GM21576 (cell line): Measurements from ENCODE around the gene SH2D2A.
A peak's percentile ranks its signal among the peaks of the same experiment; 100 is the strongest.

Source experiments
- ATAC-seq: cut with Tn5 transposase; IDR thresholded peaks from one replicate; pipeline ENCODE4 v1.9.1; 2021; ENCODE audit warnings: mild to moderate bottlenecking, moderate library complexity; ENCODE audit not compliant: unreplicated experiment

The SH2D2A gene

GRCh38 chr1:156805766-156806511 is 10.7 kb downstream of the SH2D2A start:
- no peak for ATAC-seq

DNA sequence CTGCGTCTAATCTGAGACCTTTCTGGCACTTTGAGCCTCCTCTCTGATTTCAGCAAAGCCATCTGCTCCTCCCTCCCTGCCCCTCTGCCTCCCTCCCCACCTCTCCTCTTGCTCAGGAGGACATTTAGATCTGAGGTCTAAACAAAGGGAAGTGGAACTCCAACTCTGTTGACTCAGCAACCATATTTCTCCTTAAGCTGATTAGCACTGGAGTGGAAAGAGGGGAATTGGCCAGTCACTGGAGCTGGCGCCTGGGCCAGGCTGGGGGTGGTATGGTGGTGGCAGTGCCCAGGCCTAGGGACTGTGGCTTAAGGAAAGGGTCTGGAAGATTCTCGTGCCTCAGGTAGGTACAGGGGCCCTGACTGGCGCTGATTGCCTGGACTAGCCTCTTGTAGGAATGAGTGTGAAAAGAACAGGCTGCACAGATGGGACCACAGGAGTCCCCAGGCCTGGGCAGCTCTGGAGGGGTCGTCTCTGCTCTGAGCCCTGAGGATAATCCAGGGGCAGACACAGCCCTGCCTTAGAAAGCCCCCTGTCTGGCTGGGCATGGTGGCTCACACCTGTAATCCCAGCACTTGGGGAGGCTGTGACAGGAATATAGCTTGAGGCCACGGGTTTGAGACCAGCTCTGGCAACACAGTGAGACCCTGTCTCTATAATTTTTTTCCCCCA is 11.9 kb downstream of the SH2D2A start:
- no peak for ATAC-seq

- no peak for ATAC-seq
Observed at GRCh38 chr1:156804026-156804425, 12.6 kb downstream of the SH2D2A start.

GRCh38 chr1:156803086-156803851 is 13.4 kb downstream of the SH2D2A start:
- ATAC-seq: no peak

GRCh38 chr1:156802421-156802935 is 14.2 kb downstream of the SH2D2A start:
- ATAC-seq: no peak

DNA sequence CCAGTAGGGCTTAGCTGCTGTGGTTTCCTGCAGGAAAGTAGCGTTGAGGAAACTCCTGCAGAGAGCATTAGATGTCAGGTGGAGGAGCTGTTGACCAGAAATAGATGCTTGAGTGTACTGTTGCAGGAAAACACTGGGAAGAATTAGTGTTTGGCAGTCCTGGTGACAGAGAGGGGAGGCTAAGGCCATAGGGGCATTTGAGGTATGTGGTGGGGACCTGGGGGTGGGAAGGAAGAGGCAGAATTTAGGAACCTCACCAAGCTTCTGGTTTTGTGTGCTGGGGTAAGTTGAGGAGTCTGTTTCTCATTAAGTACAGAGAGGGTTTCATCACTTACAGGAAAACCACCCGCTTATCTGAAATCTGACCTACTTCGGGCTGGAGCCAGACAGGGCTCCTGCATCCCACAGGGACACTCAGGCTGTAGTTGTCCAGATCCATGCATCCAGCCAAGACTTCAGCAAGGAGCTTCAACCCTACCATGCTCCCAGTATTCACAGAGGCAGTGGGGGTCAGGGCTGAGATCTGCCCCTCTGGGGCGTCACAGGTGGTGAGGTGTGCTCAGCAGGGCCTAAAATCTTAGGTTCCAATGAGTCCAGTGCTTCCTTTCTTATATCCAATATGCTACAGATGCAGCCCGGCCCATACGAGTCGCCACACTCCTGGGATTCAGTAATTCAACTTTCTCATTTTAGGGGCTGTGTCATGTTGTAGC is 15.1 kb downstream of the SH2D2A start:
- no peak for ATAC-seq

- peak; percentile 55 for ATAC-seq
Observed at GRCh38 chr1:156797212-156797871, 19.3 kb downstream of the SH2D2A start.

- no peak for ATAC-seq
Observed at GRCh38 chr1:156796340-156797097, 20.1 kb downstream of the SH2D2A start.

GRCh38 chr1:156795787-156796186 is 20.9 kb downstream of the SH2D2A start:
- ATAC-seq: no peak

DNA sequence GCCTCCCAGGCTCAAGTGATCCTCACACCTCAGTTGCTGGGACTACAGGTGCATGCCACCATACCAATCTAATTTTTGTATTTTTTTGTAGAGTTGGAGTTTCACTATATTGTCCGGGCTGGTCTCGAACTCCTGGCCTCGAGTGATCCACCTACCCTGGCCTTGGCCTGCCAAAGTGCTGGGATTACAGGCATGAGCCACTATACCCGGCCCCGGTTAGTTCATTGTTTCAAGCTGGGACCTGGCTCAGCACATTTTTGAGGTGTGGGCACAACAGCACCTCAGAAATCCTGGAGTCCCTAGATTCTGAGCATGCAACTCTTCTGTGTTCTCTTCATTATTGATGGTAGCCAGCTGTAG is 21.3 kb downstream of the SH2D2A start:
- ATAC-seq: no peak

DNA sequence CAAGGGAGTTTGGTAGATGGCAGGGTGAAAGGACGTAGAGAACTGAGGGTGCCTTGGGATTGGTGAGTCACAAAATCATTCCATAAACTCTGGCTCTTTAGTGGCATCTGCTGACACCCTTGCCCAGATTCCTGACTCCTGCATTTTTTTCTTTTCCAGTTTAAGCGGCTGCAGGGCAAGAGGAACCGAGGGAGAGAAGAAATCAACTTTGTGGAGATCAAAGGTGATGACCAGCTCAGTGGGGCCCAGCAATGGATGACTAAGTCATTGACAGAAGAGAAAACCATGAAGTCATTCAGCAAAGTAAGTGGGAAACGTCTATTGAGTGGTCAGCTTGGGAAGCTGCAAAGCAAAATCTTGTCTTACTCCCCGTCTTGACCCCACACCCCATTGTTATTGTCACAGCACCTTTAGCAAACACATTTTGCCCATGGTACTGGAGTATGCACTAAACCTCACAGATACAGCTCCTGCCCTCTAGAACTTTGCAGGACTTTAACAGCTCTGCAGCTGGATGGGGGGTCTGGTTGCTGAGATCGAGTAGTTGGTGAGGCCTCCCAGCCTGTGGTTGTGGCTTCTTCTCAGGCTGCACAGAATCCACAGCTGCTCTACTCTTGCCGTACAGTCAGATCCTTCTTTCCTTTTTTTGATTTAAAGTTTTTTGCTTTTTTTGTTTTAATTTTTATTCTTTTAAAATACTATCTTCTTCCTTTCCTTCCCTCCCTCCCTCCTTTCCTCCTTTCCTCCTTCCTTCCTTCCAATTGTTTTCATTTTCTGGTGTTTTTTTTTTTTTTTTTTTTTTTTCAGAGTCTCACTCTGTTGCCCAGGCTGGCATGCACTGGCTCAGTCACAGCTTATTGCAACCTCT is 21.9 kb downstream of the SH2D2A start:
- no peak for ATAC-seq

- ATAC-seq: no peak
Observed at GRCh38 chr1:156789621-156790318, 26.9 kb downstream of the SH2D2A start.

GRCh38 chr1:156788136-156788535 is 28.5 kb downstream of the SH2D2A start:
- no peak for ATAC-seq

GRCh38 chr1:156786640-156787039 is 30.0 kb downstream of the SH2D2A start:
- no peak for ATAC-seq

DNA sequence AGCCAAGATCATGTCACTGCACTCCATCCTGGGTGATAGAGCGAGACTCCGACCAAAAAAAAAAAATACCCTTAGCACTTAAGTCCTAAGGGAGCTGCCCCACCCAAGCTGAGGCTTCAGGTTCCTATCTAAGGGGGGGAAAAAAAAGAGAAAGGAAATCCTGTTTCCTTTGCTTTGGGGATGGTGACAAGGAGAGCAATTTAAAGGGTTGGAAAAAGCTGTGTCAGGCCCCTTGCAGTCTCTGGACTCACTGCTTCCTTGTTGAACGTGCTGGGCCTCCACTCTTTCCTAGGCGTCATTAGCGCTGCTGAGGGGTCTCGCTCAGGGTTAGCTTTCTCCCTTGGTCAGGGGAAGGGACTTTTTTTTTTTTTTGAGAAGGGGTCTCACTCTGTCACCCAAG is 31.2 kb downstream of the SH2D2A start:
- ATAC-seq: no peak

GRCh38 chr1:156781585-156782186 is 35.0 kb downstream of the SH2D2A start:
- ATAC-seq: no peak

GRCh38 chr1:156777573-156777972 is 39.1 kb downstream of the SH2D2A start:
- no peak for ATAC-seq

DNA sequence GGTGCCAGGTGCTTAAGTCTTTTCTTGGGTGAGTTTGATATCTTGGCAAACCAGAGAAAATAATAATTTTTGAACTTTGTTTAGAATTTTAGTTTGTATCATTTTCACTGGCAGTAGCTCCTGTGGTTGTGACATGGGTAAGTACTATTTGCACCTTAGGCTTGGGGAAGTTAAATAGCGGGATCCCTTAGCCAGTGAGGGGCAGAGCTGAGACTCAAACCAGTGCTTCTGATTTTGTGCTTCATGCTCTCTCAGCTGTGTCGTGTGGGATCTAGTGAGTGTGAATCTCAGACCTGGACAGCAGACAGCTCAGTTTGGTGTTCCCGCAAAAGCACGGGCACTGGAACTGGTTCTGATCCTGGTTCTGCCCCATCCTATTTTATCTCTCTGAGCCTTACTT is 39.7 kb downstream of the SH2D2A start:
- ATAC-seq: no peak
